AG08396 (cell line): ENCODE measurements around the gene ATG4C.
A peak's percentile ranks its signal among the peaks of the same experiment; 100 is the strongest.
"Not testable (repeated sequence)": the region's sequence is repeated elsewhere in the genome, so short reads cannot be mapped to it uniquely, and the experiment has no call there.

Experiments used
- DNase-seq: peaks from one replicate; pipeline ENCODE4 v3.0.0; 2012; ENCODE audit warnings: low spot score, mixed read lengths

ATG4C gene, protein sequence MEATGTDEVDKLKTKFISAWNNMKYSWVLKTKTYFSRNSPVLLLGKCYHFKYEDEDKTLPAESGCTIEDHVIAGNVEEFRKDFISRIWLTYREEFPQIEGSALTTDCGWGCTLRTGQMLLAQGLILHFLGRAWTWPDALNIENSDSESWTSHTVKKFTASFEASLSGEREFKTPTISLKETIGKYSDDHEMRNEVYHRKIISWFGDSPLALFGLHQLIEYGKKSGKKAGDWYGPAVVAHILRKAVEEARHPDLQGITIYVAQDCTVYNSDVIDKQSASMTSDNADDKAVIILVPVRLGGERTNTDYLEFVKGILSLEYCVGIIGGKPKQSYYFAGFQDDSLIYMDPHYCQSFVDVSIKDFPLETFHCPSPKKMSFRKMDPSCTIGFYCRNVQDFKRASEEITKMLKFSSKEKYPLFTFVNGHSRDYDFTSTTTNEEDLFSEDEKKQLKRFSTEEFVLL

DNA sequence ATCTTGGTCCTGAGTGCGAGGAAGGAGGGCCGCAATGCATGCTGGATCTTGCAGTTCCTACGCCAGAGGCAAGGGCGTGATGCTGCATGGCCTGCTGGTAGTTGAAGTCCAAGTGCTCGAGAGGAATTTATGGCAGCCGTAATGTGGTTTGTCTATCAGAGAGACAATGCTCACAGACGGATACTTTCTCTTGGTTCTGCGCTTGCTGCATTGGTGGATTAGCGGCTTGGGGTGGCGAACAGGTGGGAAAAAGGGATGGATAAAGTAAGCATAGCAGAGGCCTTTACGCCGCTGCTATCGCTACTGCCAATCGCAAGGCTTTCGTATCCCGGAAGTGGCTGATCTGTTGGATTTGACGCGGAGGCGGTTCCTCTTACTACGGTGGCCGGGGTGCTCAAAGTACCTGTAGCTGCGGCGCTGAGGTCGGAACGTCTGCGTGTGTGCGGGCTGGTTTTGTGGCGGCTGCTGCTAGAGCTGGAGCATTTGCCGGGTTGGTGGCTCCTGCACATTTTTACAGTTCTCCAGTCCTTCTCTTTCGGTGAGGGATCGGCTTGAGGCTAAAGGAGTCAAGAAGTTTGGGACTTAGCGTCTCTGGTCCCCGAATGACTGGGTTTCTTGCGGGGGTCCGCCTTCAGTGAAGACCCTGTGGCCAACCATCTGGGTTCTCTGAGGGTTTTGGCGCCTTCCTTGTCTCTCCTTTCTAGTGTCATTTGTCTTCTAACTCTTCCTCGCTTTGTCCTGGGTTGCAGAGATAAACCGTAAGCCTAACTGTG, at the start of gene ATG4C:
TSS of gene ATG4C (plus strand) at position 397 of the 773 bp plus-strand sequence. CDS start 19,655 bp downstream, outside the sequence.
- peak; percentile 93 for DNase-seq

GRCh38 chr1:62735491-62736171, 48.3 kb upstream of the ATG4C start:
- no peak for DNase-seq

DNA sequence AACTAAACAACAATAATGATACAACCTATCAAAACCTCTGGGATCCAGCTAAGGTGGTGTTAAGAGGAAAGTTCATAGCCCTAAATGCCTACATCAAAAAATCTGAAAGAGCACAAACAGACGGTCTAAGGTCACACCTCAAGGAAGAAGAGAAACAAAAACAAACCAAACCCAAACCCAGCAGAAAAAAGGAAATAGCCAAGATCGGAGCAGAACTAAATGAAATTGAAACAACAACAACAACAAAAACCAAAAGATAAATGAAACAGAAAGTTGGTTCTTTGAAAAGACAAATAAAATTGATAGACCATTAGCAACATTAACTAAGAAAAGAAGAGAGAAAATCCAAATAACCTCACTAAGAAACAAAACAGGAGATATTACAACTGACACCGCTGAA, 43.2 kb upstream of the ATG4C start:
- not testable (repeated sequence) for DNase-seq

DNA sequence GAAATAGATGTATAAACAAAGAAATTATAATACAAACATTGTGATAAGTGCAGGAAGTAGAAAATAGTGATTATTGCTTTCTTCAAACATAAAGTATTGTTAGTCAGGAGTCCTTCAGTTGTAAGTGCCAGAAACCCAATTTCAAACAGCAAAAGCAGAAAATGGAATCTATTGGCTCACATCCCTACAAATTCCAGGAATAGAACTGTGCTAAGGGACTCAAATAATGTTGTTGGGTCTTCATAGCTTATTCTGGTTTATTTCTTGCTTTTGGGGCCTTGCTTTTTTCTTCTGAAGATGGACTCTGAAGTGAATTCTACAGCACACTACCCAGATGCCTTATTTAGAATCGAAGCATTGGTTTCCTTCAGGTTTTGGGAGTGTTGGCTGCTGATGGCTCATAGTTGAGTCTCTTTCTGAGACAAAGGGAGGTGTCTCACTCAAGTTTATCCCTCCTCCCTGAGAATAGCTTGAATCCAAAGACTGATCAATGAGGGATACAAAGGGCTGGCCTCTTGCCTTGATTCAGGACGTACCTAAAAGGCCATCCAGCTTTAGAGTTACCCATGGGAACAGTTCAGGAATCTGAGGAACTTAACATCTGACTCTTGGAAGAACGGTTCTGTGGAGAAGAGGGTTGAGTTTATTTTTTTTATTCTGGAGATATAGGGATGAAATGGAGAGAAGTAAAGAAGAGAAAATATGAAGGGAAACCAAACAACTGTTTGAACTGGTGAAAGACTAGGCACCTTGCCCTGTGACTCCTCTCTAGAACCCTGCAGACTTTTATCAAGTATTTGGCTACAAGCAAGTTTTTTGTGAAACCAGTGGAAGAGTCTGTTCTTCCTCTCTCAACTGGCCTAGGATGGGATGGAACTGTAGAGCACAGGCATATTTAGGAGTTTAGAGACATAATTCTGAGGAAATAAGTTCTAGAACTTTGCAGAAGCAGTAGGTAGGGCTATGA, 39.0 kb upstream of the ATG4C start:
- no peak for DNase-seq

DNA sequence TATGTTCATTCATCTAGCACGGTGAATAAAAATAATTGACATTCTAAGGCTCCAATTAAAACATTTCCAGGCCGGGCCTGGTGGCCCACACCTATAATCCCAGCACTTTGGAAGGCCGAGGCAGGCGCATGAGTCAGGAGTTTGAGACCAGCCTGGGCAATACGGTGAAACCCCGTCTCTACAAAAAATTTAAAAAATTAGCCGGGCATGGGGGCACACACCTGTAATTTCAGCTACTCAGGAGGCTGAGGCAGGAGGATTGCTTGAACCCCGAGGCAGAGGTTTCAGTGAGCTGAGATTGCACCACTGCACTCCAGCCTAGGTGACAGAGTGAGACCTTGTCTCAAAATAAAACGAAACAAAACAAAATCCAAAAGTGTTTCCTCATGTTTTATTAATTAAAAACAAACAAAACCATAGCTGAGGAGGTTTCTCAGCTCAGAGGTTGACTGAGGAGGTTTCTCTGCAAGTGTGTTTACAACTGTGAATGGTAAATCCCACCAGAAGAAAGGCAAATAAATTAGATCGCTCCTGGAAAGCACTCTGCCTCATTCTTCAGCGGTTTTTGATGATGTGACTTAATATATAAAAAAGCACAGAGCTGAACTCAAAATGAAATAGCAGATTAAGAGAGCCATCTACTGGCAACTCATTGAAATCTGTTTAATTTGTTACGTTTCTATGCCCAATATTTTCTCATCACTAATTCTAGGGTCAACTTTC, 37.7 kb upstream of the ATG4C start:
- peak; percentile 56 for DNase-seq

- no peak for DNase-seq
Measured at GRCh38 chr1:62746809-62747138, 37.2 kb upstream of the ATG4C start.

DNA sequence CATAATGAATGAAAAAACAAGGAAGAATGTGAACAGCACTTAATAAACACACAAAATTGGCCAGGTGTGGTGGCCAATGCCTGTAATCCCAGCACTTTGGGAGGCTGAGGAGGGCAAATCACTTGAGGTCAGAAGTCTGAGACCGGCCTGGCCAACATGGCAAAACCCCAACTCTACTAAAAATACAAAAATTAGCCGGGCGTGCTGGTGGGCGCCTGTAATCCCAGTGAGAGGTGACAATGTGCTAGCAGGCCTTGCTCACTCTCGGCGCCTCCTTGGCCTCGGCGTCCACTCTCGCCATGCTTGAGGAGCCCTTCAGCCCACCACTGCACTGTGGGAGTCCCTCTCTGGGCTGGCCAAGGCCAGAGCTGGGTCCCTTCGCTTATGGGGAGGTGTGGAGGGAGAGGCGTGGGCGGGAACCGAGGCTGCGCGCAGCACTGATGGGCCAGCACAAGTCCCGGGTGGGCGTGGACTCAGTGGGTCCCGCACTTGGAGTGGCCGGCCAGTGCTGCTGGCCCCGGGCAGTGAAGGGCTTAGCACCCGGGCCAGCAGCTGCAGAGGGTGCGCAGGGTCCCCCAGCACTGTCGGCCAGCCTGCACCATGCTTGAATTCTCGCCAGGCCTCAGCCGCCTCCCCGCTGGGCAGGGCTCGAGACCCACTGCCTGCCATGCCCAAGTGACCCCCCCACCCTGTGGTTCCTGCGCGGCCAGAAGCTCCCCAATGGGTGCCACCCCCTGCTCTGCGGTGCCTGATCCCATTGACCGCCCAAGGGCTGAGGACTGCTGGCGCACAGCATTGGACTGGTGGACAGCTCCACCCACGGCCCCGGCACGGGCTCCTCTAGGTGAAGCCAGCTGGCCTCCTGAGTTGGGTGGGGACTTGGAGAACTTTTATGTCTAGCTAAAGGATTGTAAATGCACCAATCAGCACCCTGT, 30.6 kb upstream of the ATG4C start:
- no peak for DNase-seq

- not testable (repeated sequence) for DNase-seq
Measured at GRCh38 chr1:62754938-62755337, 29.0 kb upstream of the ATG4C start.

GRCh38 chr1:62756255-62756884, 27.6 kb upstream of the ATG4C start:
- DNase-seq: not testable (repeated sequence)

DNA sequence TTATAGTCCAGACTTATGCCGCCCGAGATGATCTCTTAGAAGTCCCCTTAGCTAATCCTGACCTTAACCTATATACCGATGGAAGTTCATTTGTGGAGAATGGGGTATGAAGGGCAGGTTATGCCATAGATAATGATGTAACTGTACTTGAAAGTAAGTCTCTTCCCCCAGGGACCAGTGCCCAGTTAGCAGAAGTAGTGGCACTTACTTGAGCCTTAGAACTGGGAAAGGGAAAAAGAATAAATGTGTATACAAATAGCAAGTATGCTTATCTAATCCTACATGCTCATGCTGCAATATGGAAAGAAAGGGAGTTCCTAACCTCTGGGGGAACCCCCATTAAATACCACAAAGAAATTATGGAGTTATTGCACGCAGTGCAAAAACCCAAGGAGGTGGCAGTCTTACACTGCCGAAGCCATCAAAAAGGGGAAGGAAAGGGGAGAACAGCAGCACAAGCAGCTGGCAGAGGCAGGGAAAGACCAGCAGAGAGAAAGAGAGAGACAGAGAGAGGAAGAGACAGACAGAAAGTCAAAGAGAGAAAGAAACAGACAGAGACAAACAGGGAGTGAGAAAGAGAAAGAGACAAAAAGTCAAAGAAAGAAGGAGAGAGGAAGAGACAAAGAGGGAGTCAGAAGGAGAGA, 24.6 kb upstream of the ATG4C start:
- not testable (repeated sequence) for DNase-seq

DNA sequence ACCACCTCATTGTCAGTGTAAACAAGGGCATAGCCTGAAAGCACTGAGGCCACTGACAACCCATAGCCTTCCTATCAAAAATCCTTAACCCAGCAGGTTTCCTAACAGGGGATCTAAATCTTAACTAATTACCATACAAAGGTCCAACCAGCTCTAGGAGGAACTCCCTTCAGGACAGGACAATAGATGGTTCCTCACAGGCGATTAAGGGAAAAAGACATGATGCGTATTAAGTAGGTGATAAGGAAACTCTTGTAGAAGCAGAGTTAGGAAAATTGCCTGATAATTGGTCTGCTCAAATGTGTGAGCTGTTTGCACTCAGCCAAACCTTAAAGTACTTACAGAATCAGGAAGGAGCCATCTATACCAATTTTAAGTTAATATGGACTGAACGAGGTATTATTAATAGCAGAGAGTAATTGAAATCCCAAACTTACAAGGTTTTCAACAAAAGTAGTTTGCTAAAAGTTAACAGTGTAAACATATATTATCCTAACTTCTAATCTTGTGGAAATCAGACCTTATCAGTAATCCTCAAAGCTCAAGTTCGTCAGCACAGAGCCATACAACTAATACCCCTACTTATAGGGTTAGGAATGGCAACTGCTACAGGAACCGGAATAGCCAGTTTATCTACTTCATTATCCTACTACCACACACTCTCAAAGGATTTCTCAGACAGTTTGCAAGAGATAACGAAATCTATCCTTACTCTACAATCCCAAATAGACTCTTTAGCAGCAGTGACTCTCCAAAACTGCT, 23.7 kb upstream of the ATG4C start:
- DNase-seq: not testable (repeated sequence)

- DNase-seq: not testable (repeated sequence)
Measured at GRCh38 chr1:62761223-62761870, 22.6 kb upstream of the ATG4C start.

DNA sequence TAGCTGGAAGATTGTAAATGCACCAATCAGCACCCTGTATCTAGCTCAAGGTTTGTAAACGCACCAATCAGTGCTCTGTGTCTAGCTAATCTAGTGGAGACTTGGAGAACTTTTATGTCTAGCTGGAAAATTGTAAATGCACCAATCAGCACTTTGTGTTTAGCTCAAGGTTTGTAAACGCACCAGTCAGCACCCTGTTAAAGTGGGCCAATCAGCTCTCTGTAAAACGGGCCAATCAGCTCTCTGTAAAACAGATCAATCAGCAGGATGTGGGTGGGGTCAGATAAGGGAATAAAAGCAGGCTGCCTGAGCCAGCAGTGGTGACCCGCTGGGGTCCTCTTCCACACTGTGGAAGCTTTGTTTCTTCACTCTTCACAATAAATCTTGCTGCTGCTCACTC, 21.9 kb upstream of the ATG4C start:
- not testable (repeated sequence) for DNase-seq

DNA sequence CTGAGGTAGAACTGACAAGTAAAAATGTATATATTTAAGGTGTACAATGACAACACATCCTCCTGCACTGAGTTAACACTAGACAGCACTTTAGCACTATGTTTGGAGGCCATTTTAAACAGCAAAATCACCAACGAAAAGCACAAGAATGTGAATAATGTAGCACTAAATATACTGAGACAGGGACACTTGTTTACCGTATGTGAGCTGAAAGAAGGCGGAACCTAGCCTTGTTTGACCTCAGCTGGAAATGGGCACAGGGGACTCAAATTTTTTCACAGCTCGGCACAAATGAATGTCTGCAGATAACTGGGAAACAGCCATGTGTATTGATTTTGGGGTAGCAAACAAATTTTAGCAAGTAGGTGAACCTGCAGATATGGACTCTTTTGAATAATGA, 18.0 kb upstream of the ATG4C start:
- no peak for DNase-seq

GRCh38 chr1:62768551-62768950, 15.4 kb upstream of the ATG4C start:
- not testable (repeated sequence) for DNase-seq

DNA sequence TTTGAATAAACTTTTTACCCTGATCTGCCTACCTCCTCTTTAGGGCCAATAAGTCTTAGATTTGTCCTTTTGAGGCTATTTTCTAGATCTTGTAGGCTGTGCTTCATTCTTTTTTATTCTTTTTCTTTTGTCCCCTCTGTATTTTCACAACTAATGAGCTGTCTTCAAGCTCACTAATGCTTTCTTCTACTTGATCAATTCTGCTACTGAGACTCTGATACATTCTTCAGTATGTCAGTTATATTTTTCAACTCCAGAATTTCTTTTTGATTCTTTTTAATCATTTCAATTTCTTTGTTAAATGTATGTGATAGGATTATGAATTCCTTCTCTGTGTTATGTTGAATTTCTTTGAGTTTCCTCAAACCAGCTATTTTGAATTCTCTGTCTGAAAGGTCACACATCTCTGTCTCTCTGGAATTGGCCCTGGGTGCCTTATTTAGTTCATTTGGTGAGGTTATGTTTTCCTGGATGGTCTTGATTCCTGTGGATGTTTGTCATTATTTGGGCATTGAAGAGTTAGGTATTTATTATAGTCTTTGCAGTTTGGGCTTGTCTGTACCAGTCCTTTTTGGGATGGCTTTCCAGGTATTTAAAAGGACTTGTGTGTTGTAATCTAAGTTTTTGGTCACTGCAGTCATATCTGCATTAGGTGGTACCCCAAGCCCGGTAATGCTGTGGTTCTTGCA, 11.2 kb upstream of the ATG4C start:
- DNase-seq: no peak

DNA sequence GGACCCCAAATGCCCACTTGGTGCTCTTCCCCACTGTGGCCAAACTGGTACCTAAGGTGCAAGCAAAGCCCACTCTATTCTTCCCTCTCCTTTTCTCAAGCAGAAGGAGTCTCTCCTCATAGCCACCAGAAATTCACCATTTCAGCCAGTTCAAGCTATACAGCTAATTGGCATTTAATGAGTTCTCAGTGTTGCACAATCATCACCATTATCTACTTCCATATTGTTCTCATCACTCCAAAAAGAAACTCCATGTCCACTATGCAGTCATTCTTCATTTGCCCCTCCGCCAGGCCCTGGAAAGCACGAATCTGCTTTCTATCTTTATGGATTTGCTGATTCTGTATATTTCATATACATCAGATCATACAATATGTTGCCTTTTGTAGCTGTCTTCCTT, 9.9 kb upstream of the ATG4C start:
- no peak for DNase-seq
